ENCODE measurements around the gene USP28.

Gene USP28

GRCh38 chr11:113760241-113760640 is 115.1 kb downstream of the USP28 start:
- Histone ChIP-seq H3K79me2 (ENCODE audit: low read length) (peaks cover 15% of the 10 kb centered on the region), H3K36me3 (replicated peaks; ENCODE audit: insufficient read depth, low read length) (0 out of 2 replicates have a peak, but pooled peaks cover 5% of the 10 kb centered on the region), H3K9ac (ENCODE audit: low read length) (no peak overlapping the region), H3K4me1 (ENCODE audit: low read length) (no peaks in the 10 kb centered on the region), H3K4me3 (ENCODE audit: low read length) (no peak overlapping the region), H3K4me2 (ENCODE audit: low read depth, low read length) (no peak overlapping the region), H3K27ac (ENCODE audit: low read length) (no peak overlapping the region), H3F3A (ENCODE audit: insufficient read depth, low read length) (no peaks in the 10 kb centered on the region), H3K9me3 (replicated peaks; ENCODE audit: insufficient read depth, low read length) (no peaks in the 10 kb centered on the region), H3K27me3 (replicated peaks; ENCODE audit: insufficient read depth, low read length) (no peaks in the 10 kb centered on the region), H2AFZ (ENCODE audit: low read length) (no peak overlapping the region), H3K9me2 (replicated peaks; ENCODE audit: insufficient read depth, low read length) (no peaks in the 10 kb centered on the region), H4K20me1 (ENCODE audit: insufficient read depth, low read length) (no peaks in the 10 kb centered on the region)
- no peak for DNase-seq
- TF ChIP-seq CTCF (IDR thresholded peaks at IDR 0.05; ENCODE audit: low read length) = no peak
- TF ChIP-seq EZH2phosphoT487 (IDR thresholded peaks at IDR 0.05; ENCODE audit: low read length) = no peak
- no peak for TF ChIP-seq EZH2 (optimal IDR thresholded peaks at IDR 0.05; ENCODE audit: low read depth, low read length)

- no peak for DNase-seq
- Histone ChIP-seq H4K20me1 (ENCODE audit: insufficient read depth, low read length) (no peaks in the 10 kb centered on the region), H3K9me3 (replicated peaks; ENCODE audit: insufficient read depth, low read length) (no peaks in the 10 kb centered on the region), H3F3A (ENCODE audit: insufficient read depth, low read length) (no peaks in the 10 kb centered on the region), H3K27ac (ENCODE audit: low read length) (no peak overlapping the region), H3K36me3 (replicated peaks; ENCODE audit: insufficient read depth, low read length) (no peaks in the 10 kb centered on the region), H3K4me2 (ENCODE audit: low read depth, low read length) (no peak overlapping the region), H3K9me2 (replicated peaks; ENCODE audit: insufficient read depth, low read length) (no peaks in the 10 kb centered on the region), H3K4me1 (ENCODE audit: low read length) (no peaks in the 10 kb centered on the region), H3K4me3 (ENCODE audit: low read length) (no peak overlapping the region), H3K27me3 (replicated peaks; ENCODE audit: insufficient read depth, low read length) (no peaks in the 10 kb centered on the region), H3K9ac (ENCODE audit: low read length) (no peak overlapping the region), H3K79me2 (ENCODE audit: low read length) (no peaks in the 10 kb centered on the region), H2AFZ (ENCODE audit: low read length) (no peak overlapping the region)
- TF ChIP-seq EZH2 (optimal IDR thresholded peaks at IDR 0.05; ENCODE audit: low read depth, low read length) = no peak
Measured at GRCh38 chr11:113752932-113753331, 122.4 kb downstream of the USP28 start.
